HG02759 (cell line): ENCODE measurements around the gene PXMP4.

Experiments used
- ATAC-seq: cut with Tn5 transposase; IDR thresholded peaks from one replicate; pipeline ENCODE4 v1.9.1; 2021; ENCODE audit warnings: mild to moderate bottlenecking, moderate library complexity; ENCODE audit not compliant: unreplicated experiment

Gene PXMP4

GRCh38 chr20:33686100-33686983, 33.8 kb downstream of the PXMP4 start, which contains the start of gene E2F1:
TSS of gene E2F1 (minus strand) at chr20:33686385. CDS start at chr20:33686264, 121 bp downstream.
- ATAC-seq = peak; percentile 84

GRCh38 chr20:33685328-33686099, 34.6 kb downstream of the PXMP4 start:
- peak; percentile 40 for ATAC-seq

DNA sequence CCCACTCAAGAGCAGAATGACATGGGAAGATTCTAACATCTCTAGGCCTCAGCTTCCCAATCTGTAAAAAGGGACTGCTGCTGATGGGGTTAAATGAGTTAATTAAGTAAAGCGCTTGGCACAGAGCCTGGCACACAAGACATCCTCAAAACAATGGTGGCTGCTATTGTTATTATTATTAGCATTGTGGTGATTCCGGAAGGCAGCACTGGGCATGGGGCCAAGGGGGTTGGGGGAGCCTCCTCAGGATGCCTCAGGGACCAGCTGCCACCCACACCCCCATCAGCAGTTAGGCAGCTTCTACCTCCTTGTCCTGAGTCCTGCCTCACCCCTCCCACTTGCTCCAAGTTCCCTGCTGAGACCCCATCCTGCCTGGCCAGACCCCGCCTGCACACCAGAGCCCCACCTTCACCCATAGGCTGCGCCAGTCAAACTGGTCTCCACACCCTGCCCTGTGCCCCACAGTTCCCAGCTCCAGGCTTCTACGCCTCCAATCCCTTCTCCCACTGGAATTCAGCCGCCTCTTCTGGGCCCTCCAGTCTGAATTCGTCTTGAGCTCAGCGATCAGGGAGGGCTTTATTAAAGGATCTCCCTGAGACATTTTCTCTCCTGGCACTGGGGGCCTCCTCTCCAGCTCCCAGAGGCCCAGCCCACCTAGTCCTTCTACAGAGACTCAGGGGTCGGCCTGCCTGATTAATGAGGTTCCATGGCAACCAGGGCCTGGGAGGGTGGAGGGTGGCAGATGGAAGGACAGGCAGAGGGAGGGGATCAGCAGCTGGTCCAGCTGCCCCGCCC, 35.4 kb downstream of the PXMP4 start:
- no peak for ATAC-seq

DNA sequence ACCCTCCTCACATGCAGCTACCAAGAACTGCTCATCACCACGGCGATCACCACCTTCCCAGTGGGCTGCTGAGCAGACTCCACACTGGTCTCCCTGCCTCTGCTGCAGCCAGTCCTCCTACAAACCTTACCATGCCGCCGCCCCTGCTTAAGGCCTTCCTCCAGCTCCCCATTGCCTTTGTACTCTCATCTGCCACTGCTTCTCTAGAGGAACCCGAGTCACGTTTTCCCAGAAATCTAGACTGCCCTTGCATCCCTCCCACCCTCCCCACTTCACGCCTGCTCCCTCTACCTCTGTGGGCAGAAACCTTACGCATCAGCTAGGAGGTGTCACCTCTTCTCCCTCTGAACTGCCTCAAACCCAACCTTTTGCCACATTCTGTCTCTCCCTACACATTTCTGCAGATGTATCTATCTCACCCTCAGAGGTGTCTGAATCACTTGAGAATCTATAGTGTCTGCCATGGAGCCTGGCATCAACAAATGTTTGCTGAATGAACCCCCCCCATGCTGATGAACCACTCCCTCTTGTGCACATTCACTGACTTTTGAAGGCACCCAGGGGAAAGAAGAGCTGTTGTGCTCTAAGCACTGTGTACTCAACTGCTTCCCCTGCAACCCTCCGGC, 38.3 kb downstream of the PXMP4 start:
- no peak for ATAC-seq

DNA sequence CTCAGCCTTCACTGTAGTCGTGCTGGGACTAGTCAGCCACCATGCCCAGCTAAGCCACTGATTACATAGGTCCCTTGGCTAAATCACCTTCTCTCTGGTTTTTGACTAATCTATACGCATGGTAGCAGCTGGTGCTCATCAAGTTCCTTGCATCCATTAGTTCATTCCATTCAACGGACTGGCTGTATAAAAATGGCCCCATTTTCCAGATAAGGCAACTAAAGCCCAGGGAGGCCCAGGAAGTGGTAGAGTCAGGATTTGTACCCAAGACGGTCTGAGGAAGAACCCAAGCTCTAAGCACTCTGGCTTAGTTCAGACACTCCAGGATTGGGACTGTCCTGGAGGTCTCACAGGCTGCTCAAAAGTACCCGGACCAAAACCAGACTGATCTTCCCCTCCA, 38.8 kb downstream of the PXMP4 start:
- no peak for ATAC-seq

DNA sequence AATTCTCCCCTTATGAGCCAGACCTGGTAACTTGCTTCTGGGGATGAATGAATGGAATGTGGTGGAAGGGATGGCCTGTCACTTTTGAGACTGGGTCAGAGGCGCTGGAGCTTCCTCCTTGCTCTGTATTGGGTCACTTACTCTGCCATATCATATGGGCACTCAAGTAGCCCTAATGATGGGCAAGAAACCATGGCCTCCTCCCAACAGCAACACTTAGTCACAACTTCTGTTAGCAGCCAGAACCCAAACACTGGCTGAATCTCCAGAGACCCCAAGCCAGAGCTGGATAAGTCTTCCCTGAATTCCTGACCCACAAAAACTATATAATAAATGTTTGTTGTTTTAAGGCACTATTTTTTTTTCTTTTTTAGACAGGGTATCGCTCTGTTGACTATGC, 39.4 kb downstream of the PXMP4 start:
- no peak for ATAC-seq

DNA sequence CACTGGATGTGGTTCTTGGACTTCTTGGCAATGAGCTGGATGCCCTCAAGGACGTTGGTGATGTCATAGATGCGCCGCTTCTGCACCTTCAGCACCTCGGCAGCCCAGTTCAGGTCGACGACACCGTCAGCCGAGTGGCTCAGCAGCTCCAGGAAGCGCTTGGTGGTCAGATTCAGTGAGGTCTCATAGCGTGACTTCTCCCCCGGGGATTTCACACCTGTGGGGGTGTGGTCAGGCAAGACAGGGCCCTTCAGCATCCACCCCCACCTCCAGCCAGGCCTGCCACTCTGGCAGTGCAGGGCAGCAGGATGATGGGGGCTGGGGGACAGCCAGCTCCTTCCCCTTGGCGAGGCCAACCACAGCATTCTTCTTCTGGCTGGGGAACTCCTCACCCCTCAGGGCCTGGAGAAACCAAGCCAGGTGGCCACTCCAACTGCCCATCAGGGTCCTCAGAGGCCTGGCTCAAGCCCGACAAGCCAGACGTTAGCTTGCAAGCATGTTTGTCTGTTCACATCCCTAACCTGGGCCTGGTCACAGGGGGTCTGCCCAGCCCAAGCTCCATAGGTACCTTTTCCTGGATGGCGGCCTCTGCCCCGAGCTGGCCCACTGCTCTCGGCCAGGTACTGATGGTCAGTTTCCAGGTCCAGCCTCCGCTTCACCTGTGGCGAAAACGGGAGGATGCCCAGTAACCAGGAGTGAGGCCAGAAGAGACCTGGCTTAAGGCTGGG, 40.2 kb downstream of the PXMP4 start:
- ATAC-seq = peak; percentile 74

DNA sequence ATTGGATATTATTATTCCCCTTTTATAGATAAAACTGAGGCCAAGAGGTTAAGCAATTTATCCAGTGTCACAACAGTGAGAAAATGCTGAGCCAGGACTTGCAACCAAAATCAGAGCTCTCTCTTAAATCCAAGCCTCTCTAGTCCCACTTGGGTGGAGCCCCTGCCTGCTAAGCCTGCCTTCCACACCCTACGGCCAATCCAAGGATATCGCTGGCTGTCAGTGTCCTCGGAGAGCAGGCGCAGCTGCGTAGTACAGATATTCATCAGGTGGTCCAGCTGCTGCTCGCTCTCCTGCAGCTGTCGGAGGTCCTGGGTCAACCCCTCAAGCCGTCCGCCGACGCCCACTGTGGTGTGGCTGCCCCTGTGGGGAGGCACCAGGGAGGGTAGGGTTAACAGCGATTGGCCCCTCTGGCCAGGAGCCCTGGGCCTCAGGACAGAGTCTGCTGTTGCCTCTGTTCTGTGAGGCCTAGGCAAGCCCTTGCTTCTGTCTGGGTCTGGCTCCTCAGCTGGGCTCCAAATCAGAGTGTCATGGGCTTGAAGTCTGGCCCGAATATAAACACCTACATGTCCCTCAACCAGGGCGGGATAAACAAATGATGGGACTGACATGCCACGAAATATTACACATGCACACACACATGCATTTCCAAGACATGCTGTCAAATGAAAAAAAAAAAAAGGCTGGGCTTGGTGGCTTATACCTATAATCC, 42.0 kb downstream of the PXMP4 start:
- no peak for ATAC-seq

GRCh38 chr20:33676652-33677645, 43.2 kb downstream of the PXMP4 start:
- ATAC-seq = no peak

- no peak for ATAC-seq
Observed at GRCh38 chr20:33676121-33676520, 44.0 kb downstream of the PXMP4 start.

- ATAC-seq = no peak
Observed at GRCh38 chr20:33675136-33675959, 44.8 kb downstream of the PXMP4 start.

- peak; percentile 87 for ATAC-seq
Observed at GRCh38 chr20:33674294-33675135, 45.6 kb downstream of the PXMP4 start, which contains the start of gene NECAB3. TSS of gene NECAB3 (minus strand) at chr20:33674428. CDS start at chr20:33674352, 76 bp downstream.

GRCh38 chr20:33673410-33674293, 46.5 kb downstream of the PXMP4 start:
- peak; percentile 47 for ATAC-seq

DNA sequence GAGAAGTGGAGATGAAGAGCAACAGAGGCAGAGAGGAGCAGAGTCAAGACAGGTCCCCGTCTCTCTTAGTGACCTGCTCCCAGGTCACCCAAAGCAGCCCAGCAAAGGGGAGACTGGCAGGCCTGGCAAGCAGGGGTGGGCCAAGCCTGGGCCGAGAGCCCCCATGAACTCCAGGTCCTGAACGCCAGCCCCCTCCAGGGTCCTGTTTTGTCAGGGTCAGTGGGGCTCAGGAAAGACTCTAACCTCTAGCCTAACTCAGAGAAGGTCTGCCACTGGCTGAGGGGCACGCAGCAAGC, 47.0 kb downstream of the PXMP4 start:
- no peak for ATAC-seq

DNA sequence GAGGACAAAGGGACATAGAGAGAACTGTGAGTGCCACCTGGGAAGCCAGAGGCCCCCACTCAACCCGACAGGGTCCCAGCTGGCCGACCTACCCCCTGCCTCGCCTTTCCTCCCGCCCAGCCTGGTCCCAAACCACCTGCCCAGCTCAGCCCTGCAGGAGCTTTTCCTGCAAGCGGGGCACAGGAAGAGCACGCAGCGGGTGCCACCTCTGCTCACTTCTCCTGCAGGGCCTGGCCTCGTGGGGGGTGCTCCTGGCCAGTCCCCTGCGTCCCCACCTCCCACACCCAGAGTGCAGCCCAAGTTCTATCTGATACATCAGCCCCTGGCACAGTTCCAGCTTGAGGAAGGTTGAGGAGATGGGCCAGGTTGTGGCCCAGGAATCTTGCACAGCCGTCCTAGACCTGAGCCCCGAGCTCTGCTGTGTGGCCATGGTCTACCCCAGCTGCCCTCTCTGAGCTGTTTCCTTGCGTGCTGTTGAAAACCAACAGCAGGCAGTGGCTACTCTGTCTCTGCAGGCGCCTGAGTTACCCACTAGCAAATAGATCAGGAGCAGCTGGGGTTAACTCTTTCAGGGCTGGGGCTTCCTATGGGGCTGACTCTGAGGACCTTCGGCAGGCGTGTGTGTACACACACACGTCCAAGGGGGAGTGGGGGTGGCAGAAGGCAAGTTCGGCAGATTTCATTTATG, 47.5 kb downstream of the PXMP4 start:
- no peak for ATAC-seq
